GM18498 (cell line): ENCODE data around the gene CABP7.

Experiments
- ATAC-seq: cut with Tn5 transposase; IDR thresholded peaks from one replicate; pipeline ENCODE4 v1.9.1; 2021; ENCODE audit warnings: mild to moderate bottlenecking, moderate library complexity; ENCODE audit not compliant: unreplicated experiment

The CABP7 gene

GRCh38 chr22:29719899-29720645 lies at the start of gene CABP7:
Gene CABP7 (plus strand): TSS chr22:29720003. CDS start chr22:29720425, 422 bp downstream.
- no peak for ATAC-seq

- no peak for ATAC-seq
These were observed 49.2 kb upstream of the CABP7 start for GRCh38 chr22:29670626-29671025.

- no peak for ATAC-seq
These were observed 46.3 kb upstream of the CABP7 start for GRCh38 chr22:29673361-29674066.

- ATAC-seq: no peak
These were observed 45.7 kb upstream of the CABP7 start for GRCh38 chr22:29674121-29674520.

GRCh38 chr22:29679316-29679715 lies 40.5 kb upstream of the CABP7 start:
- no peak for ATAC-seq

GRCh38 chr22:29683536-29683935 lies 36.3 kb upstream of the CABP7 start:
- no peak for ATAC-seq

- ATAC-seq: no peak
These were observed 35.6 kb upstream of the CABP7 start for GRCh38 chr22:29684244-29684643.

GRCh38 chr22:29689206-29689879 lies 30.5 kb upstream of the CABP7 start:
- ATAC-seq: no peak

GRCh38 chr22:29689880-29690213 lies 30.0 kb upstream of the CABP7 start:
- no peak for ATAC-seq

- ATAC-seq: no peak
These were observed 29.3 kb upstream of the CABP7 start for GRCh38 chr22:29690476-29690875.

- ATAC-seq: no peak
These were observed 28.0 kb upstream of the CABP7 start for GRCh38 chr22:29691636-29692326.

- ATAC-seq: no peak
These were observed 27.5 kb upstream of the CABP7 start for GRCh38 chr22:29692327-29692640.

GRCh38 chr22:29693161-29693560 lies 26.6 kb upstream of the CABP7 start:
- ATAC-seq: no peak

- ATAC-seq: no peak
These were observed 26.1 kb upstream of the CABP7 start for GRCh38 chr22:29693671-29694070.

GRCh38 chr22:29695129-29695926 lies 24.5 kb upstream of the CABP7 start:
- ATAC-seq: no peak

- no peak for ATAC-seq
These were observed 21.8 kb upstream of the CABP7 start for GRCh38 chr22:29697853-29698598.

GRCh38 chr22:29700206-29700899 lies 19.4 kb upstream of the CABP7 start:
- ATAC-seq: no peak

GRCh38 chr22:29700900-29701154 lies 19.0 kb upstream of the CABP7 start:
- ATAC-seq: no peak

- no peak for ATAC-seq
These were observed 18.4 kb upstream of the CABP7 start for GRCh38 chr22:29701155-29701999.
